ENCODE measurements around the gene VIT.

VIT gene

DNA sequence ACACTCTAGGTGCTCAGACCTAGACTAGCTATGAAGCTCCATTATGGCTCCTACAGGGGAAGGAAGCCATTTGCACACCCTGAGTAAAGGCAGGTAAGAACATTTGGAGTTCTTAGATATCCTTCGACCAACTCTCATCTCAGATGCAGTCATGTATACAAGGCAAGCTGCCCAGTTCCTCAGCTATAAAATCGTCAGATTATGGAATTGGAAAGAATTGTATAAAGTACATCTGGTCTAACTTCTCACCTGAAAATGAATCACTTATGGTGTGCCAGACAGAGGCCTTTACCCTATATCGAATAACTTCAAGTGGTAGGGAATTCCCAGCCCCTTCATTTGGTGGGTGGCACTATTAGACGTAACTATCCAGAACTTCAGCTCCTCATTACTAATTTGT, 79.3 kb downstream of the VIT start:
- H3K4me3 ChIP-seq (ENCODE audit: low read depth, low read length): no peak overlapping the region
- TF ChIP-seq, protein P1, sequence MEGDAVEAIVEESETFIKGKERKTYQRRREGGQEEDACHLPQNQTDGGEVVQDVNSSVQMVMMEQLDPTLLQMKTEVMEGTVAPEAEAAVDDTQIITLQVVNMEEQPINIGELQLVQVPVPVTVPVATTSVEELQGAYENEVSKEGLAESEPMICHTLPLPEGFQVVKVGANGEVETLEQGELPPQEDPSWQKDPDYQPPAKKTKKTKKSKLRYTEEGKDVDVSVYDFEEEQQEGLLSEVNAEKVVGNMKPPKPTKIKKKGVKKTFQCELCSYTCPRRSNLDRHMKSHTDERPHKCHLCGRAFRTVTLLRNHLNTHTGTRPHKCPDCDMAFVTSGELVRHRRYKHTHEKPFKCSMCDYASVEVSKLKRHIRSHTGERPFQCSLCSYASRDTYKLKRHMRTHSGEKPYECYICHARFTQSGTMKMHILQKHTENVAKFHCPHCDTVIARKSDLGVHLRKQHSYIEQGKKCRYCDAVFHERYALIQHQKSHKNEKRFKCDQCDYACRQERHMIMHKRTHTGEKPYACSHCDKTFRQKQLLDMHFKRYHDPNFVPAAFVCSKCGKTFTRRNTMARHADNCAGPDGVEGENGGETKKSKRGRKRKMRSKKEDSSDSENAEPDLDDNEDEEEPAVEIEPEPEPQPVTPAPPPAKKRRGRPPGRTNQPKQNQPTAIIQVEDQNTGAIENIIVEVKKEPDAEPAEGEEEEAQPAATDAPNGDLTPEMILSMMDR (conservative IDR thresholded peaks at IDR 0.05; ENCODE audit: low read depth, low read length): no peak
- no peak for DNase-seq (ENCODE audit: low read depth)

DNA sequence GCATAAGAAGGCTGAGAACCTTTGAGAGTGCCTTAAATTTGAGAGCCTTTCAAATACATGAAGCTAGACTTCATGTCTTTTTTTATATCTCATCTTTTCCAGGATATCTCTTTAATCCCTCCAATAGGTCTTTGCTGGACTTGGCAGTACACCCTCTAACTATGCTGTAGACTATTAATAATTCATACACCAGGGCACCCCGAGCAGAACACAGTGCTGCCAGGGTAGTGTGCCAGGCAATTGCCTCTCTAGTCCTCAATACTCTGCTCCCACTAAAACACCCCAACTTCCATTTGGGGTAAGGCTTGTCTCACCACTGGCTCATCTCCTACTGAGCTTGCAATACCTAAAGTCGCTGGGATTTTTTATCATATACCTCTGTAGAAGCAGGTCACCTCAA, 80.8 kb downstream of the VIT start:
- DNase-seq (ENCODE audit: low read depth): no peak
- TF ChIP-seq, protein P1 (conservative IDR thresholded peaks at IDR 0.05; ENCODE audit: low read depth, low read length): no peak
- H3K4me3 ChIP-seq (ENCODE audit: low read depth, low read length): no peak overlapping the region

DNA sequence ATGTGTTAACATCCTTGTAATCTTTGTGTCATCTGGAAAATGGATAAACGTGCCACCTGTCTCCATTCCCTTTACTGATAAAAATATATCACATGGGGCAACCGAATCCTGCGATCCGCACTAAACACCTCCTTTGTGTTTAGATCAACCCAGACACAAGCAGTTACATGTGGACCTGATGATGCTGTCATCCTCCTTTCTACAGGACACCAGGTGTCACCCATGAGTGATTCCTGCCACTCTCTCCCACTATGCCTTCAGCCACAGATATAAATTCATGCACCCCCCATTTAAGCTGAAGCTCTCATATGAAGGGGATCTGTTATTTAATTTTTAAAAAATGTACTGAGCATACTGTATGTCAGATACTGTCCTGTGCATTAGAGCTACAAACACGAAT, 81.3 kb downstream of the VIT start:
- TF ChIP-seq, protein P1 (conservative IDR thresholded peaks at IDR 0.05; ENCODE audit: low read depth, low read length): no peak
- H3K4me3 ChIP-seq (ENCODE audit: low read depth, low read length): no peak overlapping the region
- DNase-seq (ENCODE audit: low read depth): no peak

DNA sequence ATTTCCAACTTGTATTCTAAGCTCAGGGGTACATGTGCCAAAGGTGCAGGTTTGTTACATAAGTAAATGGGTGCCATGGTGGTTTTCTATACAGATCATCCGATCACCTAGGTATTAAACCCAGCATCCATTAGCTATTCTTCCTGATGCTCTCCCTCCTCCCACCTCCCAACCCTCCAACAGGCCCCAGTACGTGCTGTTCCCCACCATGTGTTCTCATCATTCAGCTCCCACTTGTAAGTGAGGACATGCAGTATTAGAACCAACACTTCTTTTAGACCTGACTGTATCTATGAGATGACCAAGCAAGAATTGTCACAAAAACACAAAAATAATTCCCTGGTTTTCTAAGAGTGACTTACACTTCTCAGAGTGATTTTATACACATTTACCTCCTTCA, 83.0 kb downstream of the VIT start:
- H3K4me3 ChIP-seq (ENCODE audit: low read depth, low read length): no peak overlapping the region
- TF ChIP-seq, protein P1 (conservative IDR thresholded peaks at IDR 0.05; ENCODE audit: low read depth, low read length): no peak
- no peak for DNase-seq (ENCODE audit: low read depth)

DNA sequence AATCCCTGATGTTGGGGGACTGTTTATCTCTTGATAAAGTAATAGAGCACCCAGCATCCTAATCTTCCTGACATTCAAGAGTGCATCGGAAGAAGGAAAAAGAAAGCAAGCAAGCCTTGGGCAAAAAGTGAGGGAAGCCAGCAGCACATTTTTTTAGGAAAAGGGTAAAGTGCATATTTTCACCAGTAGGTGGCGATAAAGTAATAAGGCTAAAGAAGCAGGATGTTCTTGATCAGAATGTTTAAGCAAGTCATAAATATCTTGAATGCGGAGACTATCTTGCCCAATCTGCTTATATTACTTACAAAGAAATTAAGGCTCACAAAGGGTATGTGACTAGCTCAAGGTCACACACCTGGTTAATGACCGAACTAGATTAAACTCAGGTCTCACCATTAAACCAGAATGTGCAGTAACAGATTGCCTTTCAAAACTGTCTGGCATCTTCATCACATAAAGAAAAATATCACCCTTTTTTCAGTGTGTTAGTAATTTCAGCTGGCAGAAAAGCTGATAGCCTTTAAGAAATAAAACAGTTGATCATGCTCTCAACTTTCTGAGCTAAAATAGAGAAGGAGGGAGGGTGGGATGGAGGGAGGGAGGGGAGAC, 83.8 kb downstream of the VIT start:
- H3K4me3 ChIP-seq (ENCODE audit: low read depth, low read length): peak overlapping the region; percentile 36
- TF ChIP-seq, protein P1 (conservative IDR thresholded peaks at IDR 0.05; ENCODE audit: low read depth, low read length): peak; percentile 73
- DNase-seq (ENCODE audit: low read depth): peak; percentile 78

DNA sequence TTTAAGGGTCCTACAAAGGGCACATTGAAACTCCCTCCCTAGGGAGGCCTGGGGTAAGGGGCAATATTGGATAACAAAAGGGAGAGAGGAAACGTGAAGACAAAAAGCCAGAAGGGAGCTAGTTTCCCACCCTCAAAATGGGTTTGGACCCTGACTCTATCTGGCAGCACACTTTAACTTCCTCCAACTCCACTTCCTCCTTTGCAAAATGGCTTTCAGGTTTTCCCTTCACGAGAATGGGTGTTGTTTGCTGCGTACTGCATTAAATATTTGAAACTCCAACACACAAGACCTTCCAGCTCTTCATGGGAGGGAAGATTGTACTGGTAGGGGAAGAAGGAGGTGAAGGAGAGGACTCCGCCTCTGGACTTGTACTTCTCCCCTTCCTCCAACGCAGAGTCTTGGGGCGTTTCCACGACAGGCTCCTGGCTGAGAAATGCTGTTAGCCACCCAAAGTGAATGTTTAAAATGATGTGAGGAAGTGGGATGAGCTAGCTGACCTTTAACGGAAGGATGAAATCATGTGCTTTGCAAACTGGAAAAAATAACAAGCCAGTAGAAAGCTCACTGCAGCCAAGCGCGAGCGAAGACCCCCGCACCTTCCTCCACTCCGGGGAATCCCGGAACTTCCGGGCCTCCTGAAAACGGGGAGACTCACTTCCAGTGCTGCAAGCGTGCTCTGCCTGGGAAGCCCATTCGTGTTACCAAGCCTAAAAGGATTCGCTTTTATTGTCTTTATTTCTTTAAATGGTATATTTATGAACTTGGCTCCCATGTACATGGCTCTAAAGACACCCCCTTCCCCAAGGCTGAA, 85.6 kb downstream of the VIT start:
- DNase-seq (ENCODE audit: low read depth): peak; percentile 10

More for the DNA sequence above, 85.6 kb downstream of the VIT start:
- TF ChIP-seq, protein P1 (conservative IDR thresholded peaks at IDR 0.05; ENCODE audit: low read depth, low read length): no peak
- H3K4me3 ChIP-seq (ENCODE audit: low read depth, low read length): peak overlapping the region; percentile 23
